Measurements from ENCODE around the gene MTRF1L.
A peak's percentile ranks its signal among the peaks of the same experiment; 100 is the strongest.
"Not testable (repeated sequence)": the region's sequence is repeated elsewhere in the genome, so short reads cannot be mapped to it uniquely, and the experiment has no call there.

MTRF1L gene

DNA sequence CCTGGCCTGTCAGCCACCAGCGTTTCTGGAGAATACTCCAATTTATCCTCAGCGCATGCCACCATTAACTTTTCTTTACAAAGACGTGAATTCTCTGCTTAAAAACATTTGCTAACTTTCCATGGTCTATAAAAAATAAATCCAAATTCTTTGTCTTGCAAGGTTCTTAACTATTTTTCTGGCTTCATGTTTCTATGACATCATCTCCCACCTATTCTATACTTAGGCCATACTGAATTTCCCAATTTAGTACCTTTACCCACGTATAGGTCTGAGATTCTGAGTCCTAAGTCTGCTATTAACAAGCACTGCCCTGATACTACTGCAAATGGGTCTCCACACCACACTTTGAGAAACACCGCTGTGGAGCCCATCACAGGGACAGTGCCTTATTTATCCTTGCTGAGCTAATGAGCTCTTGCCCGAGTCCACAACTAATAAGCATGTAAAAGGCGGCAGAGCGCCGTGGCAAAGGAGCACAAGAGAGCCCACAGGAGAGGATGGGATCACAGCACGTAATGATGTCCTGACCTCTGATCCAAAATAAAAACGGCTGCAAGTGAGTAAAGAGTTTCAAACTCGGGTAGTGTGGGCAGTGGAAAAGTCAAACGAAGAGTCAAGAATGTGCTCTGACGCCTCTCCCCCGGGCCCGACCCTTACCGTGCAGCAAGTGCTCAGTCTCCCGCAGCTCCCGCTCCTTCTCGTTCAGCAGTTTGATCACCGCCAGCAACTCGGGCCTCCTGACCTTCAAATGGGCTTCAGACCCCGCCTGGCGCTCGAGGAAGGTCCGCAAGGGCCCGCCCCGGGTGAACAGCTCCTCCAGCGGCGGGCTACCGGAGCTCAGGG lies 519 bp downstream of the MTRF1L start:
- H3K9me3 ChIP-seq (replicated peaks; ENCODE audit: low read length): no peaks in the 10 kb centered on the region
- H3K4me1 ChIP-seq (ENCODE audit: control insufficient read depth, insufficient read depth, low read length): peaks cover 15% of the 10 kb centered on the region
- H3K4me3 ChIP-seq (ENCODE audit: low read length): peak overlapping the region; percentile 74
- H3K36me3 ChIP-seq (ENCODE audit: insufficient read depth, low read length): peaks cover 14% of the 10 kb centered on the region
- peak overlapping the region; percentile 88 for H3K9ac ChIP-seq (ENCODE audit: low read depth, low read length)
- peak overlapping the region; percentile 83 for H3K4me2 ChIP-seq (ENCODE audit: low read length)
- H3K27me3 ChIP-seq (ENCODE audit: control insufficient read depth, insufficient read depth, low read length): no peaks in the 10 kb centered on the region

- not testable (repeated sequence) for H3K27me3 ChIP-seq (ENCODE audit: control insufficient read depth, insufficient read depth, low read length); H3K9me3 ChIP-seq (replicated peaks; ENCODE audit: low read length)
- H3K4me2 ChIP-seq (ENCODE audit: low read length): peak overlapping the region; percentile 83
- H3K36me3 ChIP-seq (ENCODE audit: insufficient read depth, low read length): peaks cover 25% of the 10 kb centered on the region
- peak overlapping the region; percentile 88 for H3K9ac ChIP-seq (ENCODE audit: low read depth, low read length)
- peaks cover 15% of the 10 kb centered on the region for H3K4me1 ChIP-seq (ENCODE audit: control insufficient read depth, insufficient read depth, low read length)
- peak overlapping the region; percentile 74 for H3K4me3 ChIP-seq (ENCODE audit: low read length)
These were observed 1.7 kb downstream of the MTRF1L start for GRCh38 chr6:153000790-153001189.

DNA sequence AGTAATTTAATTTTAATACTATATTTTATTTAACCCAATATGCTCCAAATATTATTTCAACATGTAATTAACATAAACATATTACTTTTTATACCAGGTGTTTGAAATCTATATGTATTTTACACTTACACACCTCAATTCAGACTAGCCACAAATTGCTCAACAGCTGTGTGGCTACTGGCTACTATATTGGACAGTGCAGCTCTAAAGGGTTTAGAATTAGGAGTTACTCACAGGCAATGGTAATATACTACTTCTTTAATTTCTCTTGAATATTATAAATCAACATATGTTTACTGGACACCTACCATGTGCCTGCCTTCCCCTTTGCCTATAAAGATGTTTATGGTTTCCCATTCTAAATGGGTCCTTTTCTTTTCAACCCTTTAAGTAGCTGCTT lies 2.3 kb downstream of the MTRF1L start:
- Histone ChIP-seq H3K36me3 (ENCODE audit: insufficient read depth, low read length) (peaks cover 25% of the 10 kb centered on the region), H3K9ac (ENCODE audit: low read depth, low read length) (no peak overlapping the region), H3K4me2 (ENCODE audit: low read length) (peak overlapping the region; percentile 83), H3K9me3 (replicated peaks; ENCODE audit: low read length) (no peaks in the 10 kb centered on the region), H3K4me1 (ENCODE audit: control insufficient read depth, insufficient read depth, low read length) (peaks cover 15% of the 10 kb centered on the region), H3K4me3 (ENCODE audit: low read length) (peak overlapping the region; percentile 74), H3K27me3 (ENCODE audit: control insufficient read depth, insufficient read depth, low read length) (no peaks in the 10 kb centered on the region)

- peaks cover 15% of the 10 kb centered on the region for H3K4me1 ChIP-seq (ENCODE audit: control insufficient read depth, insufficient read depth, low read length)
These were observed 3.0 kb downstream of the MTRF1L start for GRCh38 chr6:152999538-152999937.

DNA sequence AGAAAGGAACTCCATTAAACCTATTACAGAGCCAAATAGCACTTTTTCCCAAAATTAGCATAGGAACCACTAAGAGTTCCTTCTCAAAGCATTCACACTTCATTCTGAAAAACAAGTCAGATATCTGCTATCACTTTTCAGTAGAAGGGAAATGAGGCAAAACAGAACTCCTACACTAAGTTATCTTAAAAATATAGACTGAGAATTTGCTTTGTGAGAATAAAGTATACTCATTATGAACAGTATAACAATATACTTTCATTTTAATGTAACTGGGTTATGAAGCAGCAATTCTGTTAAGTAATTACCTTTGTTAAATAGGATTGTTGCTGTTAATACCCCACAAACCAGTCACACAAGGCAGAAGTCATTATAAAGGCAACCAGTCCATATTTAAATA lies 8.7 kb downstream of the MTRF1L start:
- Histone ChIP-seq H3K9ac (ENCODE audit: low read depth, low read length) (no peak overlapping the region), H3K36me3 (ENCODE audit: insufficient read depth, low read length) (peaks cover 68% of the 10 kb centered on the region), H3K4me2 (ENCODE audit: low read length) (no peak overlapping the region), H3K27me3 (ENCODE audit: control insufficient read depth, insufficient read depth, low read length) (no peaks in the 10 kb centered on the region), H3K4me1 (ENCODE audit: control insufficient read depth, insufficient read depth, low read length) (no peaks in the 10 kb centered on the region), H3K4me3 (ENCODE audit: low read length) (no peak overlapping the region), H3K9me3 (replicated peaks; ENCODE audit: low read length) (no peaks in the 10 kb centered on the region)

More at GRCh38 chr6:152999538-152999937, 3.0 kb downstream of the MTRF1L start:
- Histone ChIP-seq H3K4me2 (ENCODE audit: low read length) (peak overlapping the region; percentile 16), H3K36me3 (ENCODE audit: insufficient read depth, low read length) (peaks cover 30% of the 10 kb centered on the region)
- H3K27me3 ChIP-seq (ENCODE audit: control insufficient read depth, insufficient read depth, low read length); H3K9ac ChIP-seq (ENCODE audit: low read depth, low read length); H3K9me3 ChIP-seq (replicated peaks; ENCODE audit: low read length); H3K4me3 ChIP-seq (ENCODE audit: low read length): not testable (repeated sequence)

DNA sequence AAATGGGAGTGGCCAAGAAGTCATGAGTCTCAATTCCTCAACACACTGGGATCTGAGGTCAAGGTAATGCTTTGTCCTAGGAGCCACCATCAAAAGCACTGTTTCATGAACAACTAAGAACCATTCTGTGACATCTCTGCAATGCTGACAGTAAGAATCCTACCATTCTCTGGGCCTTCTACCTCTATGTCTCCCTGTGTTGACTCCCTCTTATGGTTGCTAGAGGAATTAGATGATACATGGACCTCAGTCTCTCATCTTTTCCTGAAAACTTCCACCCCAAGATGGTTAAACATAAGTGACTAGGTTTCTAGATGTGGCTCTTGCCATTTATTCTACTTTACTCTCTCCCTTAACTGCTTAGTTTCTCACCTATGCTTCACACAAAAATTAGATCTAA lies 9.1 kb downstream of the MTRF1L start:
- Histone ChIP-seq H3K4me2 (ENCODE audit: low read length) (no peak overlapping the region), H3K9me3 (replicated peaks; ENCODE audit: low read length) (no peaks in the 10 kb centered on the region), H3K27me3 (ENCODE audit: control insufficient read depth, insufficient read depth, low read length) (no peaks in the 10 kb centered on the region), H3K9ac (ENCODE audit: low read depth, low read length) (no peak overlapping the region), H3K4me1 (ENCODE audit: control insufficient read depth, insufficient read depth, low read length) (no peaks in the 10 kb centered on the region), H3K4me3 (ENCODE audit: low read length) (no peak overlapping the region), H3K36me3 (ENCODE audit: insufficient read depth, low read length) (peaks cover 68% of the 10 kb centered on the region)

GRCh38 chr6:152986978-152987377 lies 15.5 kb downstream of the MTRF1L start:
- peaks cover 13% of the 10 kb centered on the region for H3K36me3 ChIP-seq (ENCODE audit: insufficient read depth, low read length)
- H3K9me3 ChIP-seq (replicated peaks; ENCODE audit: low read length): no peaks in the 10 kb centered on the region
- H3K4me3 ChIP-seq (ENCODE audit: low read length): no peak overlapping the region
- no peak overlapping the region for H3K4me2 ChIP-seq (ENCODE audit: low read length)
- no peak overlapping the region for H3K9ac ChIP-seq (ENCODE audit: low read depth, low read length)
- peaks cover 9% of the 10 kb centered on the region for H3K4me1 ChIP-seq (ENCODE audit: control insufficient read depth, insufficient read depth, low read length)
- H3K27me3 ChIP-seq (ENCODE audit: control insufficient read depth, insufficient read depth, low read length): no peaks in the 10 kb centered on the region

DNA sequence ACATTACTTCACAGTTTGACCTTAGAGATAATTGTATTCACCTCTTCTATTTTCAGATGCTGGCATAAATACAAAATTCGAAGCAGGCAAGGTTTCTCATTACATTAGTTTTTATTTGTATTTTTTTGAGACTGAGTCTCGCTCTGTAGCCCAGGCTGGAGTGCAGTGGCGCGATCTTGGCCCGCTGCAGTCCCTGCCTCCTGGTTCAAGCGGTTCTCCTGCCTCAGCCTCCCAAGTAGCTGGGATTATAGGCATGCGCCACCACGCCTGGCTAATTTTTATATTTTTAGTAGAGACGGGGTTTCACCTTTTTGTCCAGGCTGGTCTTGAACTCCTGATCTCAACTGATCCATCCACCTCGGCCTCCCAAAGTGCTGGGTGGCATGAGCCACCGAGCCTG lies 17.2 kb downstream of the MTRF1L start:
- Histone ChIP-seq H3K4me2 (ENCODE audit: low read length) (peak overlapping the region; percentile 88), H3K4me1 (ENCODE audit: control insufficient read depth, insufficient read depth, low read length) (peaks cover 11% of the 10 kb centered on the region)
- H3K9me3 ChIP-seq (replicated peaks; ENCODE audit: low read length); H3K36me3 ChIP-seq (ENCODE audit: insufficient read depth, low read length); H3K9ac ChIP-seq (ENCODE audit: low read depth, low read length); H3K27me3 ChIP-seq (ENCODE audit: control insufficient read depth, insufficient read depth, low read length); H3K4me3 ChIP-seq (ENCODE audit: low read length): not testable (repeated sequence)

DNA sequence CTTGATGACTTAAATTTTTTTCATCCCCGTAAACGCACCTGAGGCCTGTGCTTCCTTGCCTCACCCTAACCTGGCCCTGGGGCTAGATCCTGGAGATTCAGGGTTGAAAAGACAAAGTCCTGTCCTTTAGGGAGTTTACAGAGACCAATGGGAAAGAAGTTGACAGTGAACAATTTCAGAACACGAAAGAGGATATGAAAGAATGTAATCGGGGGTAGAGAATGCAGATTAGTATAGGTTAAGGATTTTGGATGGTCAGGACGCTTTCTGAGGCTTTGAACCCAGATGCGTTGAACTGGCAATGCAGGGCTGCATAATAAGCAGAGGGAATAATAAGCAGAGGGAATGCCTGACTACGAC lies 18.0 kb downstream of the MTRF1L start:
- Histone ChIP-seq H3K4me3 (ENCODE audit: low read length) (peak overlapping the region; percentile 96), H3K27me3 (ENCODE audit: control insufficient read depth, insufficient read depth, low read length) (no peaks in the 10 kb centered on the region), H3K4me1 (ENCODE audit: control insufficient read depth, insufficient read depth, low read length) (peaks cover 15% of the 10 kb centered on the region), H3K4me2 (ENCODE audit: low read length) (peak overlapping the region; percentile 88), H3K36me3 (ENCODE audit: insufficient read depth, low read length) (no peaks in the 10 kb centered on the region), H3K9ac (ENCODE audit: low read depth, low read length) (peak overlapping the region; percentile 95), H3K9me3 (replicated peaks; ENCODE audit: low read length) (no peaks in the 10 kb centered on the region)

DNA sequence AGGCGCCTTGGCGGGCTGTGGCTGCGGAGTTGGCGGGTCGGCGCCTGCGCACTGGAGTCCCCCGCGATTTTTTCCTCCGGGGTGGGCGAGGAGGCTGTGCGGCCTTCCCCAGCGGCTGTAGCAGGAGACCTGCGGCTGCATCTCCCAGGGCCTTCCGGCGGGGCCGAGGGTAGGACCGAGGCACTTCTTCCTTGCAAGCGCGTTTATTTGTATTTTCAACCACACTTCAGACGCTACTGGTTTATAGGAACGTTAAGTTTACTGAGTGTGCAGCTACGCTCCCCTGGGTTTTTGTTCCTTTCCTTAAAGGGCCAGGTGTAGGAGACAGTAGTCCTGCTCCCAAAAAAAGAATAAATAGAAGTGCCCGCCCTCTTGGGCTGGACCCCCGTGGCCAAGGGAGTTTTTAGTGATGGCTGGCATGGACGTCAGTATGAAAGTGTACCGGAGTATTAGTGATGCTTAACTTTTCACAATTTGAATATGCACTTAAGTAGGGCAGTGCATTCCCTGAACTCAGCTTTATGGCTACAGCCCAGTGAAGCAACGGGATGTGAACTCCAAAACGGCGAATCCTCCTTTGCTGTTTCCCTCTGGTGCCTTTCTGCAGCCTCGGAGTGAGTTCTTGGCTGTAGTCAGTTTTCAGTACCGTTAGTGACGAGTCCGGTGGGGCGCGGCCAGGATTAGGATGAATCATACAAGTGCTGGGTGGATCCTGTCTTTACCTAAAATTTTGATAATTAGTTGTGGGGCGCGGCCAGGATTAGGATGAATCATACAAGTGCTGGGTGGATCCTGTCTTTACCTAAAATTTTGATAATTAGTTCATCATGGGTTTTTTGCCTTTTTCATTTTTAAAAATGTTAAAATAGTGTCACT lies 18.6 kb downstream of the MTRF1L start:
- Histone ChIP-seq H3K9me3 (replicated peaks; ENCODE audit: low read length) (no peaks in the 10 kb centered on the region), H3K36me3 (ENCODE audit: insufficient read depth, low read length) (no peaks in the 10 kb centered on the region), H3K4me2 (ENCODE audit: low read length) (peak overlapping the region; percentile 88), H3K27me3 (ENCODE audit: control insufficient read depth, insufficient read depth, low read length) (no peaks in the 10 kb centered on the region), H3K9ac (ENCODE audit: low read depth, low read length) (peak overlapping the region; percentile 95), H3K4me1 (ENCODE audit: control insufficient read depth, insufficient read depth, low read length) (peaks cover 20% of the 10 kb centered on the region), H3K4me3 (ENCODE audit: low read length) (peak overlapping the region; percentile 96)

- no peaks in the 10 kb centered on the region for H3K9me3 ChIP-seq (replicated peaks; ENCODE audit: low read length)
- H3K4me2 ChIP-seq (ENCODE audit: low read length): peak within 1 kb of the TSS; percentile 91
- H3K4me1 ChIP-seq (ENCODE audit: control insufficient read depth, insufficient read depth, low read length): peaks cover 24% of the 10 kb centered on the region
- H3K36me3 ChIP-seq (ENCODE audit: insufficient read depth, low read length): peaks cover 5% of the 10 kb centered on the region
- H3K27me3 ChIP-seq (ENCODE audit: control insufficient read depth, insufficient read depth, low read length): no peaks in the 10 kb centered on the region
- peak within 1 kb of the TSS; percentile 95 for H3K9ac ChIP-seq (ENCODE audit: low read depth, low read length)
- H3K4me3 ChIP-seq (ENCODE audit: low read length): peak within 1 kb of the TSS; percentile 96
These were observed 19.4 kb downstream of the MTRF1L start, which contains the start of gene FBXO5 for GRCh38 chr6:152982904-152983636. Gene FBXO5, minus strand, starts transcription at chr6:152983041. Its CDS starts 82 bp downstream, at chr6:152982959.

Data from skeletal muscle satellite cell (primary cell).